ENCODE measurements around the gene ABHD4. TPM values are rescaled to one million over a fixed set of nuclear protein-coding genes. Genes with fewer than 3 reads are reported as not detected.

ABHD4 gene
- 10 to 100 TPM; 16.8 to 35.5 (median 25.9) TPM for total RNA-seq
- 10 to 100 TPM; 10.4 to 18.0 TPM for polyA plus RNA-seq
- long read RNA-seq, donor 1, transcript ABHD4-203 (7 exons, 3,366 nt): major isoform, 5 of 9 reads
- long read RNA-seq, donor 1, partial matches to known transcripts: 1 of 9 reads
- long read RNA-seq, donor 1, other reads (novel, unspliced or antisense): 3 of 9 reads
- long read RNA-seq, donor 2, transcript ABHD4-203 (7 exons, 3,366 nt): major isoform, 27 of 59 reads
- long read RNA-seq, donor 2, partial matches to known transcripts: 9 of 59 reads
- long read RNA-seq, donor 2, other reads (novel, unspliced or antisense): 23 of 59 reads
- long read RNA-seq, donor 3, transcript ABHD4-203 (7 exons, 3,366 nt): major isoform, 6 of 11 reads
- long read RNA-seq, donor 3, partial matches to known transcripts: 1 of 11 reads
- long read RNA-seq, donor 3, other reads (novel, unspliced or antisense): 4 of 11 reads

GRCh38 chr14:22598099-22598895 lies at the start of gene ABHD4:
Gene ABHD4, plus strand, starts transcription at chr14:22598300. Its CDS starts 7 bp downstream, at chr14:22598307.
- ATAC-seq: peak; percentile 93 to 99 (median 98)
- H3K4me1 ChIP-seq: peaks cover 3 to 27% (median 17%) of the 10 kb centered on the region in 12 donors
- peaks cover 0 to 21% (median 19%) of the 10 kb centered on the region in 9 donors for H3K36me3 ChIP-seq
- H3K9me3 ChIP-seq: no peaks in the 10 kb centered on the region
- 0 to 2% (median 1%) methylated on average over 25 to 49 of the region's 49 CpGs for WGBS, 4 donors
- peak; percentile 84 to 91 (median 86) for DNase-seq
- H3K27me3 ChIP-seq: peaks cover 0 to 5% (median 0%) of the 10 kb centered on the region in 9 donors
- peak within 1 kb of the TSS in 11 of 12 donors; percentile 59 to 91 (median 83) for H3K27ac ChIP-seq
- peak within 1 kb of the TSS; percentile 43 to 91 (median 82) for H3K4me3 ChIP-seq
- intact Hi-C loops (cut with DNase I): loop anchor here in 2 of 10 donors (10.0 kb wide), 2 partner anchors 117 to 167 kb away; partner anchors contain the start of gene OXA1L (in 1 of the 2)
- TF ChIP-seq, protein P1, sequence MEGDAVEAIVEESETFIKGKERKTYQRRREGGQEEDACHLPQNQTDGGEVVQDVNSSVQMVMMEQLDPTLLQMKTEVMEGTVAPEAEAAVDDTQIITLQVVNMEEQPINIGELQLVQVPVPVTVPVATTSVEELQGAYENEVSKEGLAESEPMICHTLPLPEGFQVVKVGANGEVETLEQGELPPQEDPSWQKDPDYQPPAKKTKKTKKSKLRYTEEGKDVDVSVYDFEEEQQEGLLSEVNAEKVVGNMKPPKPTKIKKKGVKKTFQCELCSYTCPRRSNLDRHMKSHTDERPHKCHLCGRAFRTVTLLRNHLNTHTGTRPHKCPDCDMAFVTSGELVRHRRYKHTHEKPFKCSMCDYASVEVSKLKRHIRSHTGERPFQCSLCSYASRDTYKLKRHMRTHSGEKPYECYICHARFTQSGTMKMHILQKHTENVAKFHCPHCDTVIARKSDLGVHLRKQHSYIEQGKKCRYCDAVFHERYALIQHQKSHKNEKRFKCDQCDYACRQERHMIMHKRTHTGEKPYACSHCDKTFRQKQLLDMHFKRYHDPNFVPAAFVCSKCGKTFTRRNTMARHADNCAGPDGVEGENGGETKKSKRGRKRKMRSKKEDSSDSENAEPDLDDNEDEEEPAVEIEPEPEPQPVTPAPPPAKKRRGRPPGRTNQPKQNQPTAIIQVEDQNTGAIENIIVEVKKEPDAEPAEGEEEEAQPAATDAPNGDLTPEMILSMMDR (IDR thresholded peaks at IDR 0.05): no peak
- TF ChIP-seq POLR2A (IDR thresholded peaks at IDR 0.05): peak in 1 of 2 donors; percentile 78

DNA sequence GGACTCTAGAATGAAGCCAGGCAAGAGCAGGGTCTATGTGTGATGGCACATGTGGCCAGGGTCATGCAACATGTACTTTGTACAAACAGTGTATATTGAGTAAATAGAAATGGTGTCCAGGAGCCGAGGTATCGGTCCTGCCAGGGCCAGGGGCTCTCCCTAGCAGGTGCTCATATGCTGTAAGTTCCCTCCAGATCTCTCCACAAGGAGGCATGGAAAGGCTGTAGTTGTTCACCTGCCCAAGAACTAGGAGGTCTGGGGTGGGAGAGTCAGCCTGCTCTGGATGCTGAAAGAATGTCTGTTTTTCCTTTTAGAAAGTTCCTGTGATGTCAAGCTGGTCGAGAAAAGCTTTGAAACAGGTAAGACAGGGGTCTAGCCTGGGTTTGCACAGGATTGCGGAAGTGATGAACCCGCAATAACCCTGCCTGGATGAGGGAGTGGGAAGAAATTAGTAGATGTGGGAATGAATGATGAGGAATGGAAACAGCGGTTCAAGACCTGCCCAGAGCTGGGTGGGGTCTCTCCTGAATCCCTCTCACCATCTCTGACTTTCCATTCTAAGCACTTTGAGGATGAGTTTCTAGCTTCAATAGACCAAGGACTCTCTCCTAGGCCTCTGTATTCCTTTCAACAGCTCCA lies 48.7 kb upstream of the ABHD4 start:
- peak overlapping the region in 1 of 12 donors; percentile 32 for H3K4me3 ChIP-seq
- no peak for DNase-seq
- no peaks in the 10 kb centered on the region for H3K36me3 ChIP-seq
- no peaks in the 10 kb centered on the region for H3K9me3 ChIP-seq
- H3K27me3 ChIP-seq: no peaks in the 10 kb centered on the region
- H3K4me1 ChIP-seq: peaks cover 0 to 70% (median 24%) of the 10 kb centered on the region in 12 donors
- ATAC-seq: no peak
- H3K27ac ChIP-seq: peak overlapping the region in 5 of 12 donors; percentile 13 to 89 (median 45)
- TF ChIP-seq, protein P1 (IDR thresholded peaks at IDR 0.05): no peak
- TF ChIP-seq POLR2A (IDR thresholded peaks at IDR 0.05): no peak
- intact Hi-C loops (cut with DNase I): loop anchor here in 4 of 10 donors (5.0 to 10.0 kb wide), 4 partner anchors 55 to 75 kb away; no protein-coding TSS in a partner anchor
- WGBS, 4 donors: 89 to 97% (median 91%) methylated on average over 6 of the region's 6 CpGs

DNA sequence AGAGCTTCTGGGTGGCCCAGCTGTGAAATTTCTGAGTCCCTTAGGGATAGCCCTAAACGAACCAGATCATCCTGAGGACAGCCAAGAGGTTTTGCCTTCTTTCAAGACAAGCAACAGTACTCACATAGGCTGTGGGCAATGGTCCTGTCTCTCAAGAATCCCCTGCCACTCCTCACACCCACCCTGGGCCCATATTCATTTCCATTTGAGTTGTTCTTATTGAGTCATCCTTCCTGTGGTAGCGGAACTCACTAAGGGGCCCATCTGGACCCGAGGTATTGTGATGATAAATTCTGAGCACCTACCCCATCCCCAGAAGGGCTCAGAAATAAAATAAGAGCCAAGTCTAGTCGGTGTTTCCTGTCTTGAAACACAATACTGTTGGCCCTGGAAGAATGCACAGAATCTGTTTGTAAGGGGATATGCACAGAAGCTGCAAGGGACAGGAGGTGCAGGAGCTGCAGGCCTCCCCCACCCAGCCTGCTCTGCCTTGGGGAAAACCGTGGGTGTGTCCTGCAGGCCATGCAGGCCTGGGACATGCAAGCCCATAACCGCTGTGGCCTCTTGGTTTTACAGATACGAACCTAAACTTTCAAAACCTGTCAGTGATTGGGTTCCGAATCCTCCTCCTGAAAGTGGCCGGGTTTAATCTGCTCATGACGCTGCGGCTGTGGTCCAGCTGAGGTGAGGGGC lies 48.0 kb upstream of the ABHD4 start:
- Histone ChIP-seq H3K4me1 (peaks cover 0 to 69% (median 24%) of the 10 kb centered on the region in 12 donors), H3K9me3 (no peaks in the 10 kb centered on the region), H3K36me3 (no peaks in the 10 kb centered on the region), H3K4me3 (peak overlapping the region in 1 of 12 donors; percentile 32), H3K27ac (peak overlapping the region in 5 of 12 donors; percentile 13 to 89 (median 45)), H3K27me3 (no peaks in the 10 kb centered on the region)
- 61 to 68% (median 63%) methylated on average over 11 of the region's 11 CpGs for WGBS, 4 donors
- TF ChIP-seq POLR2A (IDR thresholded peaks at IDR 0.05): no peak
- TF ChIP-seq, protein P1 (IDR thresholded peaks at IDR 0.05): no peak
- DNase-seq (no peak), ATAC-seq (peak in 2 of 4 donors; percentile 17 to 24)
- intact Hi-C loops (cut with DNase I): loop anchor here in 8 of 10 donors (5.0 to 10.0 kb wide), 11 partner anchors 55 to 505 kb away; partner anchors contain the start of genes AJUBA (in 2 of the 8), CDH24 (in 1 of the 8) and SLC7A7 (in 1 of the 8)
